ENCODE data around the gene GGCX. TPM values are rescaled to one million over a fixed set of nuclear protein-coding genes. Genes with fewer than 3 reads are reported as not detected.
A peak's percentile ranks its signal among the peaks of the same experiment; 100 is the strongest.

The GGCX gene
- total RNA-seq, 6 donors from 2014 or later: 21.2 to 70.6 (median 38.0) TPM

GRCh38 chr2:85584857-85585780 lies 23.8 kb upstream of the GGCX start:
- TF ChIP-seq EP300 (IDR thresholded peaks at IDR 0.05): peak in 2 of 4 donors; percentile 48 to 64
- no peak for TF ChIP-seq POLR2A (IDR thresholded peaks at IDR 0.05)
- peak; percentile 88 to 92 for TF ChIP-seq POLR2AphosphoS5 (IDR thresholded peaks at IDR 0.05)
- H3K36me3 ChIP-seq: peaks cover 0 to 20% (median 9%) of the 10 kb centered on the region in 4 donors
- peak overlapping the region; percentile 89 to 97 (median 96) for H3K27ac ChIP-seq
- 24 to 36% methylated on average over 8 to 9 of the region's 9 CpGs for WGBS, 2 donors
- ATAC-seq (ENCODE audit: low FRiP score in 2 of 2) (peak; percentile 61 to 76), DNase-seq (peak in 1 of 2 donors; percentile 60)
- peak overlapping the region; percentile 49 to 69 (median 61) for H3K4me3 ChIP-seq
- H3K4me1 ChIP-seq: peaks cover 78 to 93% (median 91%) of the 10 kb centered on the region in 4 donors
- H3K9me3 ChIP-seq: no peaks in the 10 kb centered on the region
- H3K27me3 ChIP-seq: no peaks in the 10 kb centered on the region

DNA sequence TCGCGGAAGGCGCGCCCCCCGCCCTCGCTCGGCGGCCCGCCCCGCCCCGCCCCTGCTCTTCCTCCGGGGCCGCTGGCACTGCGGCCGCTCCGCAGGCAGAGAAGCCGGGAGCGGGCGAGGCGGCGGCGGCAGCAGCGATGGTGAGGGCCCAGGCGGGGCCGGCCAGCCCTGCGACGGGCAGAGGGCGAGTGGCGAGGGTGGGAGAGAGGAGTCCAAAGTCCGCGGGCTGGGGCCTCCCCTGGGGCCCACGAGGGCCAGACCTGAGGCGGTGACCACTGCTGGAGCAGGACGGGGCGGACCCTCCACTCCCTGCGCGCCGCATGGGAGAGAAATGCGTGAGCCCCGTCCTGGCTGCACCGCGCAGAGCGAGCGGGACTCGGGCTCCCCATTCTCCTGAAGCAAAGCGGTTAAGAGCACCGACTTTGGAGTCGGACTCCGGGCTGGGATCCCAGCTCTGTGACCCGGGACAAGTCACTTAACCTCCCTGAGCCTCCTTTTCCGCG lies 23.1 kb upstream of the GGCX start, which contains the start of gene VAMP5:
Gene VAMP5, plus strand, starts transcription at position 78 of the 503 bp plus-strand sequence. Its CDS starts 60 bp downstream, at position 138.
- H3K27ac ChIP-seq: peak within 1 kb of the TSS; percentile 89 to 97 (median 96)
- H3K4me1 ChIP-seq: peaks cover 78 to 93% (median 91%) of the 10 kb centered on the region in 4 donors
- no peaks in the 10 kb centered on the region for H3K27me3 ChIP-seq
- H3K36me3 ChIP-seq: peaks cover 0 to 20% (median 10%) of the 10 kb centered on the region in 4 donors
- H3K4me3 ChIP-seq: peak within 1 kb of the TSS; percentile 49 to 69 (median 61)
- peak in 1 of 2 donors; percentile 90 for DNase-seq
- TF ChIP-seq POLR2A (IDR thresholded peaks at IDR 0.05) (peak in 1 of 4 donors; percentile 63), POLR2AphosphoS5 (IDR thresholded peaks at IDR 0.05) (peak; percentile 43 to 66), CTCF (IDR thresholded peaks at IDR 0.05) (no peak)
- no peaks in the 10 kb centered on the region for H3K9me3 ChIP-seq
- 8 to 19% methylated on average over 2 to 29 of the region's 52 CpGs for WGBS, 2 donors
- peak; percentile 7 to 83 for ATAC-seq (ENCODE audit: low FRiP score in 2 of 2)

GRCh38 chr2:85583667-85584353 lies 22.5 kb upstream of the GGCX start:
- Histone ChIP-seq H3K27ac (peak overlapping the region; percentile 89 to 97 (median 96)), H3K36me3 (peaks cover 0 to 20% (median 10%) of the 10 kb centered on the region in 4 donors), H3K4me3 (peak overlapping the region; percentile 49 to 69 (median 61)), H3K4me1 (peaks cover 78 to 93% (median 91%) of the 10 kb centered on the region in 4 donors), H3K9me3 (no peaks in the 10 kb centered on the region), H3K27me3 (no peaks in the 10 kb centered on the region)
- 29 to 49% methylated on average over 6 to 16 of the region's 16 CpGs for WGBS, 2 donors
- no peak for TF ChIP-seq POLR2AphosphoS5 (IDR thresholded peaks at IDR 0.05)
- no peak for TF ChIP-seq POLR2A (IDR thresholded peaks at IDR 0.05)
- TF ChIP-seq EP300 (IDR thresholded peaks at IDR 0.05): no peak
- TF ChIP-seq CTCF (IDR thresholded peaks at IDR 0.05): no peak
- DNase-seq (no peak), ATAC-seq (ENCODE audit: low FRiP score in 2 of 2) (no peak)

- H3K27ac ChIP-seq: peak overlapping the region; percentile 89 to 97 (median 96)
These were observed 21.2 kb upstream of the GGCX start for GRCh38 chr2:85582492-85582891.

More at GRCh38 chr2:85582492-85582891, 21.2 kb upstream of the GGCX start:
- peaks cover 78 to 92% (median 89%) of the 10 kb centered on the region in 4 donors for H3K4me1 ChIP-seq
- H3K9me3 ChIP-seq: no peaks in the 10 kb centered on the region
- DNase-seq: no peak
- 52 to 74% methylated on average over 1 of the region's 1 CpG for WGBS, 2 donors
- H3K36me3 ChIP-seq: peaks cover 0 to 20% (median 10%) of the 10 kb centered on the region in 4 donors
- TF ChIP-seq POLR2A (IDR thresholded peaks at IDR 0.05) (no peak), EP300 (IDR thresholded peaks at IDR 0.05) (no peak), CTCF (IDR thresholded peaks at IDR 0.05) (no peak), POLR2AphosphoS5 (IDR thresholded peaks at IDR 0.05) (no peak)
- no peaks in the 10 kb centered on the region for H3K27me3 ChIP-seq
- H3K4me3 ChIP-seq: no peak overlapping the region
- no peak for ATAC-seq (ENCODE audit: low FRiP score in 2 of 2)
